Measurements from ENCODE around the gene FHIT.

Gene FHIT

DNA sequence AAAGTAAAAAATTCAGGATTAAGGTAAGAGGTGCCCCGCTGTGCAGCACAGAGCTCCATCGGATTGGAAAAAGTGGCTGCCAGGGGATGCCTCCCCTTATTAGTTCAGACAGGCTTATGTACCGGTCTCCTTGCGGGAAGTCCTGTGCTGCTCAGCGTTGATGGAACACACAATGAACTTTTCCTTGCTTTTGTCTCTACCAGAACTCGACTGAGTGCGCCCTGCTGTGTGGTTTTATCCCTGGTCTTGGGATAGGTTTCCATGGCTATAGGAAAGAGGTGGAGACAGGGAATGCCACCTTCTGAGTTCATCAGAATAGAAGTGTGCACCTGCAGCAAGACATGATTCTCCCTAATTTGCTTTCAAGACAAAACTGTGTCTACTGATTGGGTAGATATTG lies 1455.5 kb downstream of the FHIT start:
- H3K4me3 ChIP-seq (ENCODE audit: low read depth, low read length) = no peak overlapping the region
- no peak for TF ChIP-seq CTCF (IDR thresholded peaks at IDR 0.05; ENCODE audit: borderline replicate concordance, insufficient read depth, low read depth, low read length)

DNA sequence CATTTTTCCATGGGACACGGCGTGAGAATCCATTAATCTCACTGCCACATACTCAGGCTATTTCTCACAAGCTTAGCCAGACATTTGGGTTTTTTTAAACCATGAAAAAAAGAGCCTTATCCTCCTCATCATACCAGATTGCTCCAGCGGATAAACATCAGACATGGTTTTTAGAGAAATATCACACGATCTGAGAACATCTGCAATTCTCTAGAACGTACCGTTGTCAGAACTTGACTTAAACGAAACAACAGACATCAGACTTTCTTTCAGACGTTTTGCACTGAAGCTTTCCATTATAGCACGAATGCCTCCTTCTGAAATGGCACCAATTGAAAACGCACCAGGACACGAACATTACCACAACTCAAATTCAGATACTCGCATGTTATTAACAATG lies 1457.3 kb downstream of the FHIT start:
- TF ChIP-seq CTCF (IDR thresholded peaks at IDR 0.05; ENCODE audit: borderline replicate concordance, insufficient read depth, low read depth, low read length) = no peak
- no peak overlapping the region for H3K4me3 ChIP-seq (ENCODE audit: low read depth, low read length)

DNA sequence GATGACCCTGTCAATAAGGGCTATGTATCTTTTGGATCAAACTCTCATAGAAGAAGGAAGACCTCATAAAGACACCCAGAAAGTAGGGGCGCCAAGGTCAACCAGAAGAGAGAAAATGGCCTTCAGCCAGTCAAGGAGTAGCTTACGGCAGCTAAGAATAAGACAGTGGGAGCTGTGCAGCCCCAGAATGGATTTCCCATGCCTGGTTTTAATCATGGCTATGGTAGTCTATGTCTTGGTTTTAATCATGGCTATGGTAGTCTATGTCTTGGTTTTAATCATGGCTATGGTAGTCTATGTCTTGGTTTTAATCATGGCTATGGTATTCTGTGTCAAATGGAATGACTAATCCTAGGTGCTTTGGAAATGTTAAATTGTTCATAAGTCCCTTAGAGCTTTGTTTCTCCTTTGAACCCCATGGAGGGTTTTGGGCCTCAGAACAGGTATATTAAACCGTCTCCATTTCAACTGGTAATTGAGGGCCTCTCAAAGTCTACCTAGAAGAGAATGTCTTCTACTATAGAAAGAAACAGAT lies 1459.4 kb downstream of the FHIT start:
- no peak overlapping the region for H3K4me3 ChIP-seq (ENCODE audit: low read depth, low read length)
- no peak for TF ChIP-seq CTCF (IDR thresholded peaks at IDR 0.05; ENCODE audit: borderline replicate concordance, insufficient read depth, low read depth, low read length)

DNA sequence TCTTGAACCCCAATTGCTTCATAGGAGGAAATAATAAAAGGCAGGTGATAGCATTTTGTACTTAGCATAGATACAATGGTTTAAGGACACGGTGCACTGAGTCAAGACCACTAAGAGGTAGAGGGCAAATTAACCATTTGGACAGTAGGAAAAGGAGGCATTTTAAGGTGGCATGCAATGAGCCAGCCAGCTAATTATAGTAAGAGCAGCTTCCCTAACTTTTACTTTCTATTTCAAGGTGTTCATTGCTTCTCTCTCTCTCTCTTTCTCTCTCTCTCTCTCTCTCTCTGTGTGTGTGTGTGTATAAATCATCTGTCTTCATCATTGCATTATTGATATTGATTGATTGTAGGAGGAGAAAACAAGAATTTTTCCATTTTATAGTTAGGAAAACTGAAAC lies 1461.0 kb downstream of the FHIT start:
- TF ChIP-seq CTCF (IDR thresholded peaks at IDR 0.05; ENCODE audit: borderline replicate concordance, insufficient read depth, low read depth, low read length) = no peak

DNA sequence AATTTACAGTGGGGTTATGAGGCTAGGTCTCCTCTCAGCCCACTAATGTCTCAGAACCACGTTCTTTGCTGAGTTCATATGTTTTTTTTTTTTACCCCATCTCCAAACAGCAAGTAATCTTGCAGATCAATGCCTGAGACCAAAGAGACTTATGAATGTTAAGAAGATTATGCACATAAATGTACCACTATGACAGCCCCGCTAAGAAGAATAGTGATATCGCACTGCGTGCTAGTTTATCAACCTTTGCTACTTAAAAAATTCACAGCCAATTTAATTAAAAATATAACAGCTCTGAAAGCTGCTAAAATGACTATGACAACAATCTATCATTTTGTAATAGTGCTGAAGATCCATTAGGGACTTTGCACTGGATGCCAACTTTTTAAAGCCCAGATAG lies 1462.5 kb downstream of the FHIT start:
- TF ChIP-seq CTCF (IDR thresholded peaks at IDR 0.05; ENCODE audit: borderline replicate concordance, insufficient read depth, low read depth, low read length) = no peak
- H3K4me3 ChIP-seq (ENCODE audit: low read depth, low read length) = no peak overlapping the region

More for the DNA sequence above, 1461.0 kb downstream of the FHIT start:
- H3K4me3 ChIP-seq (ENCODE audit: low read depth, low read length) = no peak overlapping the region

DNA sequence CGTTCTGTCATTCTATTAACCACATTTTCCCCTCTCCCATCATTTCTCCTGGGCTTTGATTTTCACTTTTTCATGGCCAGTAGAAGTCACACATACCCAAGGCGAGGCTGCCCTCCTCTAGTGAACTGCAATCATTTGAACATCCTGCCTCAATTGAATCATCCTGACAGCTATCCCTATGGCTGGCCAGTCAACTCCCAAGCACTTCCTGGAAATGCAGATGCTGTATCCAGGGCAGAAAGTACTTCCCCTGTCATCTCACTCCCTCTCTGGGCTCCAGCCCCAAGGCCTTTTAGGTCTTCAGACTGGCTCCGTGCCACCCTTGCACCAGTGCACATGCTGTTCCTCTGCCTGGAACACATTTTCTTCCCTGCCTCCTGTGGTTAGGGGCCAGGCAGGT lies 1463.1 kb downstream of the FHIT start:
- no peak overlapping the region for H3K4me3 ChIP-seq (ENCODE audit: low read depth, low read length)

More for the DNA sequence above, 1463.1 kb downstream of the FHIT start:
- no peak for TF ChIP-seq CTCF (IDR thresholded peaks at IDR 0.05; ENCODE audit: borderline replicate concordance, insufficient read depth, low read depth, low read length)
